Activated naive CD4-positive, alpha-beta T cell treated with anti-CD3 and anti-CD28 coated beads, Interleukin-2, amount 50 U/mL, for 72 hours (primary cell): Measurements from ENCODE around the gene TPPP2. TPM values are rescaled to one million over a fixed set of nuclear protein-coding genes. Genes with fewer than 3 reads are reported as not detected.

Source experiments
- ATAC-seq, 2 donors: fragments of 150-1000 bp; cut with Tn5 transposase; 2 replicates each; pipeline ENCODE4 v1.10.0; 2021; ENCODE audit warnings: mild to moderate bottlenecking in 2 of 2, moderate library complexity in 2 of 2
- DNase-seq, 2 donors: peaks; one replicate each; pipeline ENCODE4 v3.0.0; 2021 to 2022; ENCODE audit warnings: low spot score in 2 of 2
- H3K27ac Mint-ChIP-seq, 2 donors: one replicate each; pipeline ENCODE4 v1.8.0; 2022; ENCODE audit warnings: mild to moderate bottlenecking in 2 of 2, mixed read lengths in 2 of 2
- H3K36me3 Mint-ChIP-seq, 2 donors: one replicate each; pipeline ENCODE4 v1.8.0; 2022; ENCODE audit warnings: mixed read lengths in 2 of 2
- H3K9me3 Mint-ChIP-seq, 2 donors: one replicate each; pipeline ENCODE4 v1.8.0; 2022; ENCODE audit warnings: mixed read lengths in 2 of 2
- total RNA-seq, 2 donors: library from RNA; stranded (reverse); gene quantifications; one replicate each; pipeline ENCODE4 v1.2.3, GENCODE V29; 2022

The TPPP2 gene
- total RNA-seq, 2 donors from 2014 or later = not detected

DNA sequence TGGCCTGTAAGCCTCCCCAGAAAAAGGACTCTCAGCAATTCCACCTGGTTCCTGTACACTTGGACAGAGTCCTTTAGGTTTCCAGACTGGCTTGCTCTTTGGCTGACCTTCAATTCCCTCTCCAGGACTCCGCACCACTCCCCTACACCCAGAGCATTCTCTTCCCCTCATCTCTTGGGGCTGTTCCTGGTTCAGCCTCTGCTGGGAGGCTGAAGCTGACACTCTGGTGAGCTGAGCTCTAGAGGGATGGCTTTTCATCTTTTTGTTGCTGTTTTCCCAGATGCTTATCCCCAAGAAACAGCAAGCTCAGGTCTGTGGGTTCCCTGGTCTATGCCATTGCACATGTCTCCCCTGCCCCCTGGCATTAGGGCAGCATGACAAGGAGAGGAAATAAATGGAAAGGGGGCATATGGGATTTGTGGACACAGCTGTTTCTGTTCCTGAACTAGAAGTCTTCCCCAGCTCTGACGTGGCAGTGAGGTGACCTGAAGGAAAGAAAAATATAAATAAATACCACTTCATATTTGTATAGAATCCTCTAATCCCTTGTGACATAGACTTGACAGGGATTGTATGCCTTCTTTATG is 13.5 kb downstream of the TPPP2 start:
- Mint-ChIP-seq H3K27ac (no peak overlapping the region), H3K9me3 (no peaks in the 10 kb centered on the region), H3K36me3 (no peaks in the 10 kb centered on the region)
- no peak for ATAC-seq
- DNase-seq = no peak

DNA sequence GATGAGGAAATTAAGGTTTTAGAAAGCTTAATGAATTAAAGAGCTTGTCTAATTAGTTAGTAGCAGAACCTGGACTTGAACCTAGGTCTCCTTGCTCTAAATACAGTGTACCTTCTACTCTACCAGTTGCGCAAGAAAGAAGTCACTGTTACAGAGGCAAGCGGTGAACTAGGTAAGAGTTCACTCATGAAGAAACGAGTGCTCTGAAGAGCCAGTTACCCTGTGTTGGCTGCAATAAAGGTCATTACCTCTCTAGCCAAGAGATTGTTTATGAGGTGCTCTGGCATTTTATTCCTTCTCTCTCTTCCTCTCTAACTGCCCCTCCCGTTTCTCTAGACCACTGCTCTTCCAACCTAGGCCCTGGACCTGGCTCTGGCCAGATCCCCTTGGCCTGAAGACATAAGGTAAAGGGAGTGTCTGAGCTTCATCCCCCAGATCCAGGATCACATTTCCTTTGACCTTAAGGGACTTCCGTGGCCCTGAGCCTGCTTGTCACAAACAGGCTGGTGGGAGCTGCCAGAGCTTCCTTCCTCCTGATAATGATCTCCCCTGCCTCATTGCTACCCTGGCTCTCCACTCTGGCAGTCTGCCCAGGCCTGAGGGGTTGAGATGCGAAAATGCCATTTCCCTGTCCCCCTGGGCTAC is 14.1 kb downstream of the TPPP2 start:
- DNase-seq = no peak
- no peaks in the 10 kb centered on the region for H3K9me3 Mint-ChIP-seq
- no peaks in the 10 kb centered on the region for H3K36me3 Mint-ChIP-seq
- no peak for ATAC-seq
- peak overlapping the region in 1 of 2 donors; percentile 62 for H3K27ac Mint-ChIP-seq

DNA sequence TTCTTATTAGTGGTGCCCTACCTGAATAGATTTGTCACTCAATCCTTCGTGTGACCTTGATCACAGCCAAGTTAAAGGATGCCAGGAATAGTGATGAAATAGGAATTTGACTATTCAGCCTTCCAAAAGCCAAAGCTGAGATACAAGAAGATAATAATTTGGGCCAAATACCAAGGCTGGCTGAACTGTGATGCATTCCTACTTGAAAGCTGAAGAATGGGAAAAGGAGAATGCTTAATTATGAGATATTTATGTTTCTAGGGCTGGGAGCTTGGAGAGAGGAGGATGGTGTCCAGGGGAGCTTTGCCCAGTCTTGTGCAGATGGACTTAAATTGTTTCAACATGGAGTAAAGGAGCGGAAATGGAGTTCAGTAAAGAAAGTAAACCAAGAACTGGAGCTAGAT is 17.4 kb downstream of the TPPP2 start:
- DNase-seq (no peak), ATAC-seq (no peak)
- H3K27ac Mint-ChIP-seq = no peak overlapping the region
- H3K9me3 Mint-ChIP-seq = no peaks in the 10 kb centered on the region
- H3K36me3 Mint-ChIP-seq = no peaks in the 10 kb centered on the region

GRCh38 chr14:21048638-21049037 is 18.6 kb downstream of the TPPP2 start:
- H3K9me3 Mint-ChIP-seq = no peaks in the 10 kb centered on the region
- DNase-seq = no peak
- no peaks in the 10 kb centered on the region for H3K36me3 Mint-ChIP-seq
- no peak for ATAC-seq
- no peak overlapping the region for H3K27ac Mint-ChIP-seq

GRCh38 chr14:21049271-21049673 is 19.3 kb downstream of the TPPP2 start:
- Mint-ChIP-seq H3K36me3 (no peaks in the 10 kb centered on the region), H3K27ac (no peak overlapping the region), H3K9me3 (no peaks in the 10 kb centered on the region)
- ATAC-seq (no peak), DNase-seq (no peak)

GRCh38 chr14:21050597-21050996 is 20.6 kb downstream of the TPPP2 start:
- Mint-ChIP-seq H3K36me3 (no peaks in the 10 kb centered on the region), H3K9me3 (no peaks in the 10 kb centered on the region), H3K27ac (no peak overlapping the region)
- ATAC-seq (no peak), DNase-seq (no peak)

- DNase-seq (no peak), ATAC-seq (no peak)
- no peaks in the 10 kb centered on the region for H3K9me3 Mint-ChIP-seq
- H3K36me3 Mint-ChIP-seq = no peaks in the 10 kb centered on the region
- H3K27ac Mint-ChIP-seq = no peak overlapping the region
Observed at GRCh38 chr14:21053184-21054122, 23.4 kb downstream of the TPPP2 start.

GRCh38 chr14:21054123-21054767 is 24.2 kb downstream of the TPPP2 start:
- no peak for DNase-seq
- peak; percentile 41 to 50 for ATAC-seq

GRCh38 chr14:21054768-21055145 is 24.7 kb downstream of the TPPP2 start:
- H3K27ac Mint-ChIP-seq = no peak overlapping the region
- ATAC-seq = no peak
- no peak for DNase-seq
- no peaks in the 10 kb centered on the region for H3K9me3 Mint-ChIP-seq
- H3K36me3 Mint-ChIP-seq = no peaks in the 10 kb centered on the region

More at GRCh38 chr14:21054123-21054767, 24.2 kb downstream of the TPPP2 start:
- Mint-ChIP-seq H3K36me3 (no peaks in the 10 kb centered on the region), H3K27ac (no peak overlapping the region), H3K9me3 (no peaks in the 10 kb centered on the region)

- H3K27ac Mint-ChIP-seq = no peak overlapping the region
- H3K36me3 Mint-ChIP-seq = no peaks in the 10 kb centered on the region
Observed at GRCh38 chr14:21055432-21056117, 25.6 kb downstream of the TPPP2 start.

GRCh38 chr14:21056520-21057163 is 26.6 kb downstream of the TPPP2 start:
- no peaks in the 10 kb centered on the region for H3K9me3 Mint-ChIP-seq
- H3K36me3 Mint-ChIP-seq = no peaks in the 10 kb centered on the region
- no peak overlapping the region for H3K27ac Mint-ChIP-seq
- no peak for DNase-seq
- ATAC-seq = no peak

More at GRCh38 chr14:21055432-21056117, 25.6 kb downstream of the TPPP2 start:
- DNase-seq = no peak
- H3K9me3 Mint-ChIP-seq = no peaks in the 10 kb centered on the region
- no peak for ATAC-seq

GRCh38 chr14:21057803-21058675 is 28.0 kb downstream of the TPPP2 start, which contains the start of gene RNASE8:
TSS of gene RNASE8 (plus strand) at chr14:21057822. CDS start at chr14:21057893, 71 bp downstream.
- H3K36me3 Mint-ChIP-seq = no peaks in the 10 kb centered on the region
- H3K9me3 Mint-ChIP-seq = no peaks in the 10 kb centered on the region
- ATAC-seq (peak; percentile 36 to 38), DNase-seq (no peak)
- no peak within 1 kb of the TSS for H3K27ac Mint-ChIP-seq

- Mint-ChIP-seq H3K27ac (no peak overlapping the region), H3K9me3 (no peaks in the 10 kb centered on the region), H3K36me3 (no peaks in the 10 kb centered on the region)
- DNase-seq (no peak), ATAC-seq (no peak)
Observed at GRCh38 chr14:21058903-21059302, 28.9 kb downstream of the TPPP2 start.

- DNase-seq = no peak
- no peaks in the 10 kb centered on the region for H3K9me3 Mint-ChIP-seq
- H3K27ac Mint-ChIP-seq = no peak overlapping the region
- no peak for ATAC-seq
- no peaks in the 10 kb centered on the region for H3K36me3 Mint-ChIP-seq
Observed at GRCh38 chr14:21059842-21060613, 30.0 kb downstream of the TPPP2 start.
